Fibroblast of lung (primary cell): ENCODE measurements around the gene AR. TPM values are rescaled to one million over a fixed set of nuclear protein-coding genes. Genes with fewer than 3 reads are reported as not detected.

Experiments used
- DNase-seq, 2 donors: peaks; one replicate each; pipeline versions ENCODE4 v3.0.0 to v3.0.0-alpha.2; 2010; ENCODE audit warnings: low read depth in 2 of 2
- H2AFZ ChIP-seq: 2 replicates; pipeline ENCODE4 v1.5.1; 2012; ENCODE audit warnings: low read length, control low read depth, inconsistent platforms
- H3K27ac ChIP-seq: 2 replicates; pipeline ENCODE4 v1.5.1; 2011; ENCODE audit warnings: low read length, control low read depth; ENCODE audit not compliant: insufficient read depth
- H3K27me3 ChIP-seq: 2 replicates; pipeline ENCODE4 v1.5.1; 2011; ENCODE audit warnings: mild to moderate bottlenecking, low read length; ENCODE audit not compliant: control insufficient read depth, insufficient read depth
- H3K36me3 ChIP-seq: 2 replicates; pipeline ENCODE4 v1.5.1; 2011; ENCODE audit warnings: low read length; ENCODE audit not compliant: control insufficient read depth, insufficient read depth
- H3K4me1 ChIP-seq: 2 replicates; pipeline ENCODE4 v1.5.1; 2011; ENCODE audit warnings: low read length; ENCODE audit not compliant: control insufficient read depth, insufficient read depth; ENCODE audit errors: extremely low read depth
- H3K4me2 ChIP-seq: 2 replicates; pipeline ENCODE4 v1.5.1; 2011; ENCODE audit warnings: low read length, control low read depth; ENCODE audit not compliant: insufficient read depth; ENCODE audit errors: extremely low read depth
- H3K4me3 ChIP-seq, 4 experiments: fragments of 200-600 bp in 1 of 4; sonication (generic) in 1 of 4; replicated peaks in 1 of 4; 2 replicates each; pipeline ENCODE4 v1.5.1; 2011 to 2016; ENCODE audit warnings: low read length in 4 of 4, low read depth in 3 of 4, mild to moderate bottlenecking in 3 of 4, control low read depth in 2 of 4, inconsistent platforms in 1 of 4, mixed read lengths in 1 of 4; ENCODE audit not compliant: insufficient read depth in 1 of 4; ENCODE audit errors: control extremely low read depth in 1 of 4
- H3K79me2 ChIP-seq: 2 replicates; pipeline ENCODE4 v1.5.1; 2012; ENCODE audit warnings: mild to moderate bottlenecking, low read length, inconsistent platforms; ENCODE audit not compliant: control insufficient read depth, insufficient read depth
- H3K9ac ChIP-seq: 2 replicates; pipeline ENCODE4 v1.5.1; 2011; ENCODE audit warnings: mild to moderate bottlenecking, low read length, control low read depth; ENCODE audit not compliant: insufficient read depth
- H3K9me3 ChIP-seq: 2 replicates; pipeline ENCODE4 v1.5.1; 2012; ENCODE audit warnings: low read depth, low read length; ENCODE audit not compliant: control insufficient read depth, insufficient read depth
- H4K20me1 ChIP-seq: 2 replicates; pipeline ENCODE4 v1.5.1; 2011; ENCODE audit warnings: low read length; ENCODE audit not compliant: control insufficient read depth, insufficient read depth; ENCODE audit errors: extremely low read depth
- CTCF ChIP-seq, 2 donors: IDR thresholded peaks in 1 of 2; conservative IDR thresholded peaks in 1 of 2; 1 replicate in 1 of 2; 2 replicates in 1 of 2; pipeline ENCODE4 v1.5.1; 2011 to 2012; ENCODE audit warnings: low read length in 2 of 2, control low read depth in 1 of 2, inconsistent platforms in 1 of 2, low read depth in 1 of 2, mild to moderate bottlenecking in 1 of 2
- EZH2 ChIP-seq: IDR thresholded peaks from 2 replicates; pipeline ENCODE4 v1.5.1; 2012; ENCODE audit warnings: low read length, control low read depth, mild to moderate bottlenecking; ENCODE audit errors: missing control alignments
- polyA plus RNA-seq, 2 donors: library from polyadenylated mRNA; depleted of rRNA in 1 of 2; stranded (reverse) in 1 of 2; unstranded in 1 of 2; fragments of >200 nt; gene quantifications; 2 replicates each; pipeline ENCODE4 v1.2.1, GENCODE V29; 2011 to 2012; ENCODE audit warnings: missing spikeins in 1 of 2
- total RNA-seq: library from RNA; depleted of rRNA; stranded (reverse); fragments of >200 nt; gene quantifications from 2 replicates; pipeline ENCODE4 v1.2.1, GENCODE V29; 2014

AR gene
- total and polyA plus RNA-seq, 2 donors (not counting 1 experiment from before 2014, with no cell fraction given): 10.8 to 15.0 TPM

GRCh38 chrX:67673741-67674274, 130.0 kb downstream of the AR start:
- H3K4me1 ChIP-seq: no peaks in the 10 kb centered on the region
- H2AFZ ChIP-seq: no peak overlapping the region
- no peaks in the 10 kb centered on the region for H3K27me3 ChIP-seq
- no peak for TF ChIP-seq CTCF (conservative IDR thresholded peaks at IDR 0.05 in 1 of 2, IDR thresholded peaks at IDR 0.05 in 1 of 2; ENCODE audit: low read depth in 1 of 2, low read length in 2 of 2)
- H3K4me2 ChIP-seq: no peak overlapping the region
- H3K36me3 ChIP-seq: no peaks in the 10 kb centered on the region
- H3K9me3 ChIP-seq: no peaks in the 10 kb centered on the region
- H3K79me2 ChIP-seq: no peaks in the 10 kb centered on the region
- H4K20me1 ChIP-seq: no peaks in the 10 kb centered on the region
- peak in 1 of 2 donors; percentile 13 for DNase-seq
- H3K4me3 ChIP-seq: no peak overlapping the region
- no peak overlapping the region for H3K9ac ChIP-seq
- H3K27ac ChIP-seq: no peak overlapping the region

GRCh38 chrX:67674741-67675140, 130.9 kb downstream of the AR start:
- Histone ChIP-seq H3K4me3 (no peak overlapping the region), H4K20me1 (no peaks in the 10 kb centered on the region), H3K36me3 (no peaks in the 10 kb centered on the region), H3K4me1 (no peaks in the 10 kb centered on the region), H3K4me2 (no peak overlapping the region), H3K79me2 (no peaks in the 10 kb centered on the region), H3K9ac (no peak overlapping the region), H3K9me3 (no peaks in the 10 kb centered on the region), H3K27ac (no peak overlapping the region), H2AFZ (no peak overlapping the region), H3K27me3 (no peaks in the 10 kb centered on the region)
- TF ChIP-seq CTCF (conservative IDR thresholded peaks at IDR 0.05 in 1 of 2, IDR thresholded peaks at IDR 0.05 in 1 of 2; ENCODE audit: low read depth in 1 of 2, low read length in 2 of 2) (no peak), EZH2 (no peak)
- no peak for DNase-seq

- Histone ChIP-seq H3K27ac (no peak overlapping the region), H3K4me2 (no peak overlapping the region), H3K27me3 (no peaks in the 10 kb centered on the region), H3K9ac (no peak overlapping the region), H3K4me3 (no peak overlapping the region), H2AFZ (no peak overlapping the region), H3K36me3 (no peaks in the 10 kb centered on the region), H3K79me2 (no peaks in the 10 kb centered on the region), H3K4me1 (no peaks in the 10 kb centered on the region), H4K20me1 (no peaks in the 10 kb centered on the region), H3K9me3 (no peaks in the 10 kb centered on the region)
- TF ChIP-seq CTCF (conservative IDR thresholded peaks at IDR 0.05 in 1 of 2, IDR thresholded peaks at IDR 0.05 in 1 of 2; ENCODE audit: low read depth in 1 of 2, low read length in 2 of 2): no peak
- no peak for TF ChIP-seq EZH2
- no peak for DNase-seq
These were observed 140.3 kb downstream of the AR start for GRCh38 chrX:67684136-67684535.
